Suprapubic skin (tissue), 4 donors: ENCODE results near the gene NLRC5. TPM values are rescaled to one million over a fixed set of nuclear protein-coding genes. Genes with fewer than 3 reads are reported as not detected.

Experiments used
- DNase-seq, 2 donors: peaks; one replicate each; pipeline ENCODE4 v3.0.0-alpha.2; 2019; ENCODE audit warnings: low spot score in 2 of 2
- H3K27ac ChIP-seq: fragments of 200-600 bp; sonication (generic); one replicate; pipeline ENCODE4 v1.5.1; 2019
- H3K27me3 ChIP-seq: fragments of 200-600 bp; sonication (generic); one replicate; pipeline ENCODE4 v1.5.1; 2019
- H3K36me3 ChIP-seq: fragments of 200-600 bp; sonication (generic); one replicate; pipeline ENCODE4 v1.5.1; 2019
- H3K4me1 ChIP-seq: fragments of 200-600 bp; sonication (generic); one replicate; pipeline ENCODE4 v1.5.1; 2019
- H3K4me3 ChIP-seq: fragments of 200-600 bp; sonication (generic); one replicate; pipeline ENCODE4 v1.5.1; 2019; ENCODE audit warnings: mild to moderate bottlenecking
- H3K9me3 ChIP-seq: fragments of 200-600 bp; sonication (generic); one replicate; pipeline ENCODE4 v1.5.1; 2019
- CTCF ChIP-seq, 2 donors: fragments of 200-600 bp in 1 of 2; fragments of 450-650 bp in 1 of 2; sonication (generic) in 1 of 2; IDR thresholded peaks; one replicate each; pipeline ENCODE4 v1.5.1; 2016 to 2019; ENCODE audit warnings: antibody characterized with exemption in 2 of 2, mild to moderate bottlenecking in 1 of 2, moderate library complexity in 1 of 2
- EP300 ChIP-seq: sonication (generic); formaldehyde crosslinking; IDR thresholded peaks from one replicate; pipeline ENCODE4 v1.6.1; 2017; ENCODE audit warnings: antibody characterized with exemption
- POLR2A ChIP-seq, 2 donors: fragments of 450-650 bp; IDR thresholded peaks; one replicate each; pipeline ENCODE4 v1.6.1; 2017; ENCODE audit warnings: antibody characterized with exemption in 2 of 2, mild to moderate bottlenecking in 2 of 2, moderate library complexity in 2 of 2
- POLR2AphosphoS5 ChIP-seq, 3 donors: sonication (generic); formaldehyde crosslinking; IDR thresholded peaks; one replicate each; pipeline ENCODE4 v1.6.1; 2017; ENCODE audit warnings: antibody characterized with exemption in 3 of 3
- WGBS: methylation state at CpG from one replicate; pipeline ENCODE4 v1.1.5; 2018; 5-methylcytosine and 5-hydroxymethylcytosine counted together
- total RNA-seq, 4 donors: library from RNA; depleted of rRNA; stranded (reverse); fragments of >200 nt; gene quantifications; one replicate each; pipeline ENCODE4 v1.1.0, GENCODE V29; 2016

NLRC5 gene
- total RNA-seq, 4 donors from 2014 or later: 36.9 to 133 (median 54.4) TPM

- WGBS: 72% methylated on average over 12 of the region's 12 CpGs
- Histone ChIP-seq H3K9me3 (no peaks in the 10 kb centered on the region), H3K27me3 (no peaks in the 10 kb centered on the region), H3K4me3 (no peak overlapping the region), H3K36me3 (no peaks in the 10 kb centered on the region), H3K27ac (no peak overlapping the region), H3K4me1 (peaks cover 57% of the 10 kb centered on the region)
- DNase-seq: peak in 1 of 2 donors; percentile 34
- TF ChIP-seq POLR2A (IDR thresholded peaks at IDR 0.05) (no peak), CTCF (IDR thresholded peaks at IDR 0.05) (no peak), EP300 (no peak)
Observed at GRCh38 chr16:56995136-56995805, 5.9 kb downstream of the NLRC5 start.

- 95% methylated on average over 5 of the region's 5 CpGs for WGBS
- peaks cover 51% of the 10 kb centered on the region for H3K4me1 ChIP-seq
- DNase-seq: no peak
- no peak for TF ChIP-seq POLR2A (IDR thresholded peaks at IDR 0.05)
- TF ChIP-seq POLR2AphosphoS5 (IDR thresholded peaks at IDR 0.05): no peak
- no peak for TF ChIP-seq CTCF (IDR thresholded peaks at IDR 0.05)
- no peak for TF ChIP-seq EP300
- no peaks in the 10 kb centered on the region for H3K9me3 ChIP-seq
- no peaks in the 10 kb centered on the region for H3K36me3 ChIP-seq
- no peak overlapping the region for H3K27ac ChIP-seq
- H3K27me3 ChIP-seq: no peaks in the 10 kb centered on the region
- no peak overlapping the region for H3K4me3 ChIP-seq
Observed at GRCh38 chr16:56997264-56997663, 7.9 kb downstream of the NLRC5 start.

- TF ChIP-seq POLR2A (IDR thresholded peaks at IDR 0.05) (no peak), EP300 (no peak), CTCF (IDR thresholded peaks at IDR 0.05) (no peak), POLR2AphosphoS5 (IDR thresholded peaks at IDR 0.05) (no peak)
- Histone ChIP-seq H3K4me1 (peaks cover 48% of the 10 kb centered on the region), H3K27ac (no peak overlapping the region), H3K36me3 (no peaks in the 10 kb centered on the region), H3K27me3 (no peaks in the 10 kb centered on the region), H3K4me3 (no peak overlapping the region), H3K9me3 (no peaks in the 10 kb centered on the region)
- WGBS: 27% methylated on average over 2 of the region's 3 CpGs
- DNase-seq: no peak
Observed at GRCh38 chr16:56997931-56998330, 8.6 kb downstream of the NLRC5 start.

GRCh38 chr16:56998352-56998751, 9.0 kb downstream of the NLRC5 start:
- H3K9me3 ChIP-seq: no peaks in the 10 kb centered on the region
- H3K4me3 ChIP-seq: no peak overlapping the region
- peak overlapping the region; percentile 74 for H3K27ac ChIP-seq
- H3K36me3 ChIP-seq: no peaks in the 10 kb centered on the region
- H3K27me3 ChIP-seq: no peaks in the 10 kb centered on the region
- 71% methylated on average over 3 of the region's 3 CpGs for WGBS
- H3K4me1 ChIP-seq: peaks cover 46% of the 10 kb centered on the region
- TF ChIP-seq POLR2AphosphoS5 (IDR thresholded peaks at IDR 0.05): no peak
- no peak for TF ChIP-seq CTCF (IDR thresholded peaks at IDR 0.05)
- TF ChIP-seq POLR2A (IDR thresholded peaks at IDR 0.05): no peak
- TF ChIP-seq EP300: no peak
- DNase-seq: no peak

- H3K9me3 ChIP-seq: no peaks in the 10 kb centered on the region
- TF ChIP-seq POLR2A (IDR thresholded peaks at IDR 0.05) (no peak), POLR2AphosphoS5 (IDR thresholded peaks at IDR 0.05) (no peak), CTCF (IDR thresholded peaks at IDR 0.05) (no peak), EP300 (no peak)
- no peak overlapping the region for H3K4me3 ChIP-seq
- H3K4me1 ChIP-seq: peaks cover 46% of the 10 kb centered on the region
- H3K27ac ChIP-seq: peak overlapping the region; percentile 74
- no peaks in the 10 kb centered on the region for H3K36me3 ChIP-seq
- WGBS: 65% methylated on average over 6 of the region's 6 CpGs
- no peaks in the 10 kb centered on the region for H3K27me3 ChIP-seq
- peak in 1 of 2 donors; percentile 40 for DNase-seq
Observed at GRCh38 chr16:56998861-56999260, 9.5 kb downstream of the NLRC5 start.
